NCI-H1694 treated with DMSO at 0.1 percent for 48 hours (cell line): Measurements from ENCODE around the gene PIAS1.
A peak's percentile ranks its signal among the peaks of the same experiment; 100 is the strongest.
"Not testable (repeated sequence)": the region's sequence is repeated elsewhere in the genome, so short reads cannot be mapped to it uniquely, and the experiment has no call there.

Experiments
- DNase-seq: peaks from one replicate; lab custom pipeline; 2025; lab: John Stamatoyannopoulos, UW

PIAS1 gene

DNA sequence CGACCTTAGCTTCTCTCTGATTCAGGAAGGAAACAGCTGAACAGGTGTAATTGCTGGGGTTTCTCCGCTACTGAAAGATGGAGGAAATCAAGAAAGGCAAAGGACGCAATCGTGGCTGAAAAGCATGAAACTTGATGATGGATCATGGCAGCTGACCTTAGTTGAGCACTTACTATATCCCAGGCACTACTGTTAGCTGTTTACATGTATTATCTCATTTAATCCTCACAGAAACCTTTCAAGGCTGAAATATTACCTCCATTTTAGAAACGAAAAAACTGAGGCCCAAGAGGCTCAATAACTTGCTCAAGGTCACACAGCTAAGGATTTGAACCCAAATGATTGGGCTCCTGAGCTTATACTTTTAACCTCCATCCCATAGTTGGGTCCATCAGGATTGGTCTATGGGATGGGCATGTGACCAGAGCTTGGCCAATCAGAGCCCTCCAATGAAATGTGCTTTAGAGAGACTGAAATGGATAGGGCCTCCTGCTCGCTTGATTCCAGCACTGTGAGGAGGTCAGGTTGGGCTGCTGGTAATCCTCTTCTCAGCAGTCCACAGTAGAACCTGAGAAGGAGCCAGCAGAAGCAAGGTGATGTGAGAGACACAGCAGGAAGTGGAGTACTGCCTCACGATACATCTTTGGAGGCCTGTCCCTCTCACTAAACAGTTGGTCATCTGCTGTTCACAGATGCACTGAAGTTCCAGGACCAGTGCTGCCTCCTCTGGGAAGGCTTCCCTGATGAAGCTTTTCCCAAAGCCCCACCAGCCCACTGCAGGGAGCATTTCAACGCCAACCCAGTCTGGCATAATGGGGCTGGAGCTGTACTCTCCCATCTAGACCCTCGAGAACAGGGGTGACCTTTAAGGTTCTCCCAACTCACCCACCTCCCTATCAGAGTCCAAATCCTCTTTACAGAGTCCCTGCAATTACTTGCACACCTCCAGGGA, 165.0 kb downstream of the PIAS1 start:
- DNase-seq, result no peak

DNA sequence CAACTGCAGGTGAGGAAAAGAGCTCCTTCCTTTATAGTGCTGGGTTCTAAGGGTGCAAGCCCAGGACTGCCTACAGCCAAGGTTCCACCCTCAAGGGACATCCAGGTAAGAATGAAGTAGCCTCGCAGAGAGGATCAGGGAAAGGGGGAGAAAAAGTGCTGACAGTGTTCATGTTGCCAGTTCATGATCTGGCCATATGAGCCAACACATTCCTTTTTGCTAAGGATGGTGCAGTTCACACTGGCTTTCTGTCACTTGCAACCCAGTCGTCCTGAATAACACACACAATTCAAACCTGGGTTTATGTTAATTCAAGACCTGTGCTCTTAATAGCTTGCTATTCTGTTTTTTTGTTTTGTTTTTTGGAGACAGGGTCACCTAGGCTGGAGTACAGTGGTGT, 166.4 kb downstream of the PIAS1 start:
- DNase-seq, result no peak

DNA sequence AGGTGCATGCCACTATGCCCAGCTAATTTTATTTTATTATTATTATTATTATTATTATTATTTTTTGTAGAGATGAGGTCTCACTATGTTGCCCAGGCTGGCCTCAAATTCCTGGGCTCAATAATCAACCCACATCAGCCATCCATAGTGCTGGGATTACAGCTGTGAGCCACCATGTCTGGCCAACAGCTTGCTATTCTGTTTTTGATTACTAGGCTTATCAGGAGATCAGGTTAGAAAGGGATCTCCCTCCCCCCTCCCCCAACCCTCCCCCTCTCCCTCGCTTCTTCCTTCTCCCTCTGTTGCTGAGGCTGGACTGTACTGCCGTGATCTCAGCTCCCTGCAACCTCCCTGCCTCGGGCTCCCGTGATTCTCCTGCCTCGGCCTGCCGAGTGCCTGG, 166.9 kb downstream of the PIAS1 start:
- DNase-seq, result no peak

DNA sequence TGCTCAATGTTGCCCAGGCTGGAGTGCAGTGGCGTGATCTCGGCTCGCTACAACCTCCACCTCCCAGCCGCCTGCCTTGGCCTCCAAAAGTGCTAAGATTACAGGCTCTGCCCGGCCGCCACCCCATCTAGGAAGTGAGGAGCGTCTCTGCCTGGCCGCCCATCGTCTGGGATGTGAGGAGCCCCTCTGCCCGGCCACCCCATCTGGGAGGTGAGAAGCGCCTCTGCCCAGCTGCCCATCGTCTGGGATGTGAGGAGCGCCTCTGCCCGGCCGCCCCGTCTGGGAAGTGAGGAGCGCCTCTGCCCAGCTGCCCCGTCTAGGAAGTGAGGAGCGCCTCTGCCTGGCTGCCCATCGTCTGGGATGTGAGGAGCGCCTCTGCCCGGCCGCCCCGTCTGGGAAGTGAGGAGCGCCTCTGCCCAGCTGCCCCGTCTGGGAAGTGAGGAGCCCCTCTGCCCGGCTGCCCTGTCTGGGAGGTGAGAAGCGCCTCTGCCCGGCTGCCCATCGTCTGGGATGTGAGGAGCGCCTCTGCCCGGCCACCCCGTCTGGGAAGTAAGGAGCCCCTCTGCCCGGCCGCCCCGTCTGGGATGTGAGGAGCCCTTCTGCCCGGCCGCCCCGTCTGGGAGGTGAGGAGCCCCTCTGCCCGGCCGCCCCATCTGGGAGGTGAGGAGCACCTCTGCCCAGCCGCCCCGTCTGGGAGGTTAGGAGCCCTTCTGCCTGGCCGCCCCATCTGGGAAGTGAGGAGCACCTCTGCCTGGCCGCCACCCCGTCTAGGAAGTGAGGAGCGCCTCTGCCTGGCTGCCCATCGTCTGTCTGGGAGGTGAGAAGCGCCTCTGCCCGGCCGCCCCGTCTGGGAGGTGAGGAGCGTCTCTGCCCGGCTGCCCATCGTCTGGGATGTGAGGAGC, 167.7 kb downstream of the PIAS1 start:
- not testable (repeated sequence) for DNase-seq

DNA sequence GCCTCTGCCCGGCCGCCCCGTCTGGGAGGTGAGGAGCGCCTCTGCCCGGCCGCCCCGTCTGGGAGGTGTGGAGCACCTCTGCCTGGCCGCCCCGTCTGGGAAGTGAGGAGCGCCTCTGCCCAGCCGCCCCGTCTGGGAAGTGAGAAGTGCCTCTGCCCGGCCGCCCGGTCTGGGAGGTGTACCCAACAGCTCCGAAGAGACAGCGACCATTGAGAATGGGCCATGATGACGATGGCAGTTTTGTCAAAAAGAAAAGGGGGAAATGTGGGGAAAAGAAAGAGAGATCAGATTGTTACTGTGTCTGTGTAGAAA, 168.3 kb downstream of the PIAS1 start:
- not testable (repeated sequence) for DNase-seq

DNA sequence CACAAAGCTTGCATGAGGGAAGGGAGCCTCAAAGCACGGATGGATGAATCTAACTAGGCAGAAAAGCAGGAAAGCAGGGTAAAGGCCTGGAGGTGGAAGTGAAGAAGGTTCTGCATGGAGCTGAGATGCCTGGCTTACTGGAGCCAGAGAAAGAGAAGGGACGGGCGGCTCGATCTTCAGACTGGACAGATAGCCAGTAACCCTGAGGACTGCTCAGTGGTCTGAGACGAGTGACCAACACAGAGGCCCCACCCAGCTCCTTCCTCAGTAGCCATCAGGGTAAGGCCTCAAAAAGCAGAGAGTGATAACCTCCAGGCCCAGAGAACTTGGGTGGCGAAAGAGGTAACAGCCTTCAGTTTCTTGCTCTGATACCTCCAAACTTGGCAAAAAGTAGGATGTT, 169.1 kb downstream of the PIAS1 start:
- no peak for DNase-seq

DNA sequence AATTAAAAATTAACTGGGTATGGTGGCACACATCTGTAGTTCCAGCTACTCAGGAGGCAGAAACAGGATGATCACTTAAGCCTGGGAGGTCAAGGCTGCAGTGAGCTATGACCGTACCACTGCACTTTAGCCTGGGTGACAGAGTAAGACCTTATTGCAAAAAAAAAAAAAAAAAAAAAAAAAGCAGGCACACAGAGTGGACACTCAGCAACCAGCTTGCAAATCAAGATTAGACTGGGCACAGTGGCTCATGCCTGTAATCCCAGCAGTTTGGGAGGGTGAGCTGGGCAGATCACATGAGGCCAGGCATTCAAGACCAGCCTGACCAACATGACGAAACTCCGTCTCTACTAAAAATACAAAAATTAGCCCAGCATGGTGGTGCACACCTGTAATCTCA, 170.0 kb downstream of the PIAS1 start:
- DNase-seq, result no peak

DNA sequence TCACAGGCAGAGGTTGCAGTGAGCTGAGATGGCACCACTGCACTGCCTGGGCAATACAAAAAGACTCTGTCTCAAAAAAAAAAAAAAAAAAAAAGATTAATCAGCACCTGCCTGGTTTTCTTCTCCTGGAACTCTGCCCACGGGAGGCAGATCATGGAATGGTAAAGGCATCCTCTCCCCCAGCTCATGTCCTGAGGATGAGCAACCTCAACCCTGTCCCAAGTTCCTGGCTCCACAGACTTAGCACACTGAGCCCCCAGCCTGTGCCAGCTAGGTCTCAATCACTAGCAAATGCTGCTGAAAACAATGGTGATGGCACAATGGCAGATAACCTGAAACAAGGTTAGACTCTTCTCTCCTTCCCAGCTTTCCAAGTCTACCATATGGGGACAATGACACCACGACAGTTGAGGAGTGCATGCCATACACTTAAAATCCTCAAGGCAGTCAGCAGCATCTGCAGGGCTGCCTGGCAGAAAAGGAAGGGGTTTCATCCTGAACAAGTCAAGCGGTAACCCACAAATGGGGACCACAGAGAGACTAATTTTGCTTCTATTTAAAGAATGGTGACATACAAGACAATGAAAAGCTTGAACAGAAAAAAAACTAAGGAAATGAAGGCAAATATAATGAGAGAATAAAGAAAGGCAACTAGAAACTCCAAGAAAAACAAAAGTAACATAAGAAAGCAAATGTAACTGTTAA, 170.6 kb downstream of the PIAS1 start:
- DNase-seq, result no peak

DNA sequence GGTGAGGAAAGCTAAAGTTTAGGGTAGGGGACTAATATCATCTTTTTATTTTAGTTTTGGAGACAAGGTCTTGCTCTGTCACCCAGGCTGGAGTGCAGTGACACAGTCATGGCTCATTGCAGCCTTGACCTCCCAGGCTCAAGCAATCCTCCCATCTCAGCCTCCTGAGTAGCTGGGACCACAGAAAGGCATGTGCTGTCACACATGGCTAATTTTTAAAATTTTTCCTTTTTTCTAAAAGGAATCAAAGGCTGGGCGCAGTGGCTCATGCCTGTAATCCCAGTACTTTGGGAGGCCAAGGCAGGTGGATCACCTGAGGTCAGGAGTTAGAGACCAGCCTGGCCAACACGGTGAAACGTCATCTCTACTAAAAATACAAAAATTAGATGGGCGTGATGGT, 171.3 kb downstream of the PIAS1 start:
- not testable (repeated sequence) for DNase-seq

DNA sequence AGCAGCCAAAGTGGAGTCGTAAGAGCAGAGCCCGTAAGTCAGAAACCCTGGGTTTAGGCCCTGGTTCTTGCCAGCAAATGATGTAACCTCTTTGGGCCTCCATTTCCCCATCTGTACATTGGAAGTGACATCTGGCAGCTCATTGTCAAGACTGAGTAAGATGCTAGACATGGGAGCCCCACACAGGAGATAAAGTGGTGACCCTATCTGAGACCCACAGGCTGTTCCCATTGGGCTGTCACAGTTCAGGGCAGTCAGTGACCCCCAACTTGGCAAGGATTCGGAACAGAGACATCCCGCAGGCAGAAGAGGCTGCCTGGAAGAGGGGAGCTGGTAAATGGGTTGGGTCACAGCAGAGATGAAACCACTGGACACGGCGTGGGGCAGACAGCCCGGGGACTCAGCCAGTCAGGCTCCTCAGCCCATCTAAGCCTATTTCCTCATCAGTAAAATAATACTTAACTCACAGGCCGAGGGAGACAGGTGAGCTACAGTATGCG, 173.6 kb downstream of the PIAS1 start:
- no peak for DNase-seq

DNA sequence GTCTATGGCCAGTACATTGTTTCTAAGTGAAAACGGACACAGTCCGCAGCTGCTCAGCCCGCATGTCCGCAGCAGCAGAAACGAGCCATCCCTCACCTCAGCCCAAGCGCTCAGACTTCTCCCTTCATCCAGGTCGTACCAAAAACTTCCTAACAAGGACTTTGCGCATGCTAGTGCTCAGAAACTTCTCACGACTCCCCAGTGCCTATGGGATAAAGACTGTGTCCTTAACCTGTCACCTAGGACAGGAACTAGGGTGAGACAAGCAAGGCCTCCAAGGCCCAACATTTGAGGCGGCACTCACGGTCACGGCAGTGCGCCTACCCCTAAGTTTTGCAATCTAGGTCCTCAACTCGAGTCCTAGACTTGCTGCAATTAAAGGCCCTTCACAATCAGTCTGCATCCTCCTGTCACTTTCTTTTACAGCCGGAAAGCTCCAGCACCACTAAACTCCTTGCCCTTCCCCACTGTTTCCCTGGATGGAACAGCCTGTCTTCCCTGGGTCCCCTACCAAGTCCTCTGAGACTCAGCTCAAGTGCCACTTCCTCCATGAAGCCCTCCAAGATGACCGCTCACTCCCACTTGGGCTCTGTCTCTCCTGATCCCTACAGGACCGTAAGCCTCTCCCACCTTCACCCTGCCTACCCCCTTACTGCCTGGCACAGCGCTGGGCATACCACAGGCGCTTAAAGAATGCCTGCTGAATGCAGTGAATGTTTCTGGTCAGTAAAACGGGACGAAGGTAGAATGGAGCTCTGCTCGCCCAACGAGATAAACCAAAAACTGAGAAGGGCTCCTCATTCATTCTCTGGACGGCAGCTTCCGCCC, 174.2 kb downstream of the PIAS1 start:
- no peak for DNase-seq

DNA sequence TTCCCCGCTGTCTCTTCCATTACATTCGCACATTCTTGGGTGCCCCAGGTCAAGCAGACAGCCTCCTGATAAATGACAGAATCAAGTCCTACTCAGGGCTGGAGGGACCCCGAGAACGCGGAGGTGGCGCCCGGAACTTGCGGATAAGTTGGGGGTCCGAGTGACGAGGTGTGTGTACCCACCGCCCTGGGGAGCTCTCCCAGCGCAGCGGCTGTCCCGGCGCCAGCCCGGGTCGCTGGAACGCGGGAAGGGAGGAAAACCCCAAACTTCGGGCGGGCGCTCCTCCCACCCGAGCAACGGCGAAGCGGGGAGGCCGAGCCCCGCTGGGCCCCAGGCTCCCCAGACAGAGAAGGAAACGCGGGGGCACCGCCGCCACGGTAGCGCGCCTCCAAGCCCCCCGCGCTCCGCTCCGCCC, 174.9 kb downstream of the PIAS1 start:
- DNase-seq, result no peak

DNA sequence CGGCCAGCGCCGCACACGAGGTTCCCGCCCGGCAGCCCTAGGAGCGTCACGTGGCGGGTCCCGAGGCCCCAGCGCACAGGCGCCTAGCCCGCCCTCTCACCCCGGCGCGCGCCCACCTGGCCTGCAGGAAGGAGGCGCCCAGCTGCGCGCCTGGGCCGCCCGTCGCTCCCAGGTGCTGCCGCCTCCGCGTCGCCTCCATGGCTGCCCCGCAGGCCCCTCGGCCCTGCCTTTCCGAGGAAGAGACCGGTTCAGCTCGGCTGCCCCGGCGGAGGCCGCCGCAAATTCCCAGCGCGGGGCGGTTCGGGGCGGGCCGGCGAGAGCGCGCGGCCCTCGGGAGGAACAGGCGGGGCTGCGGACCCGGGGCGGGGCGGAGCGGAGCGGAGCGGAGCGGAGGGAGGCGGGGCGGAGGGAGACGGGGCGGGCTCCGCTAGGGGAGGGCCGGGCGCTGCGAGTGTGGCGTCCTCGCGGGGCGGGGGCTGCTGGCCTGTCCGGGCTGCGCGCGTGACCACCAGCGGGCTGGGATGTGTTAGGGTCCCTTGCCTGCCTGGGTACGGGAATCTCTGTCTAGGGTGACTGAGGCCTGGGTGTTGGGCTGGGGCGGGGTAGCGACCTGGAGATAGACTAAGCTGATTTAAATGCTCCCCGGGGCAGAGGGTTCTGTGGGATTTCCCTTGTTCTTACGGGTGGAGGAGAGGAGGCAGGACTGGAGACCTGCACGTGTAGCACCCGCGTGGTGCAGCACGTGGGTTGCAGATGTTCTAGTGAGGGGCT, 175.5 kb downstream of the PIAS1 start, which contains the start of gene CLN6:
CLN6 (minus strand) TSS at position 343 of the 771 bp plus-strand sequence; CDS start at position 199, 144 bp downstream.
- peak; percentile 64 for DNase-seq

DNA sequence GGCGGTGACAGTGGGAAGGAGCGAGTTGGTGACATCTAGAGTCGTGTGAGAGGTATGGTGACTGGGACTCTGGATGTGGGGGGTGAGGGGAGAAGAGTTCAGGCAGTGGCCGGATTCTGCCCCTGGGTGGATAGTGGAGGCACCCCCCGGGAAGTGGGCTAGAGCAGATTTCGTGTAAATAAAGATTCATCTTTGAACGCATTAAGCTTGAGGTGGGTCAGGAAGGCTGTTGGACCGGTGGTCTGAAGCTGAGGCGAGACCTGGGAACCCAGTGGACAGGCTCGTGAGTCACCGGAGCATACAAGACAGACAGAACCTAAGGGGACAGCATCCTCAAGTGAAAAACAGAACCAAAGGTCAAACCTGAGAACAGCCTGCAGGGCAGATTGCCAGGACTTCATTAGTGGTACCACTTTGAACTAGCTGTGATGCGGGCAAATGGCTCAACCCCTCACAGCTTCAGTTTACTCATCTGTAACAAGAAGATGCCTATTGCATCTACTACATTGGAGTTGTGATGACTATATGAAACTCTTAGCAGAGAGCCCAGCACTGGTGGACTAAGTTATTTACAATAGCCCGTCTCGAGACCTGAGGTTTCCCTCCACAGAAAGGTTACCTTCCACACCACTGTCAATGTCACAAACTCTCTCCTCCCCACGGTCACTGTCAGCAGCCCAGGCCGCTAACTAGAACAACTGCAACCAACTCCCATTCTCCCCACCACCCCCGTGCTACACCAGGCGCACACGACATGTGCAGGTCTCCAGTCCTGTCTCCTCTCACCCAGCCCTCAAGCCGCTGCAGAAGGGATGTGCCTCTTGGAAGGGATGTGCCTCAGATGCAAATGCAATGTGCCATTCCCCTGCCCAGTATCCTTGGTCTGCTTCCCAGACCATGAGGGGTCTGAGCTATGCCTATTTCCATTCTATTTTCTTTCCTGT, 176.3 kb downstream of the PIAS1 start:
- no peak for DNase-seq

DNA sequence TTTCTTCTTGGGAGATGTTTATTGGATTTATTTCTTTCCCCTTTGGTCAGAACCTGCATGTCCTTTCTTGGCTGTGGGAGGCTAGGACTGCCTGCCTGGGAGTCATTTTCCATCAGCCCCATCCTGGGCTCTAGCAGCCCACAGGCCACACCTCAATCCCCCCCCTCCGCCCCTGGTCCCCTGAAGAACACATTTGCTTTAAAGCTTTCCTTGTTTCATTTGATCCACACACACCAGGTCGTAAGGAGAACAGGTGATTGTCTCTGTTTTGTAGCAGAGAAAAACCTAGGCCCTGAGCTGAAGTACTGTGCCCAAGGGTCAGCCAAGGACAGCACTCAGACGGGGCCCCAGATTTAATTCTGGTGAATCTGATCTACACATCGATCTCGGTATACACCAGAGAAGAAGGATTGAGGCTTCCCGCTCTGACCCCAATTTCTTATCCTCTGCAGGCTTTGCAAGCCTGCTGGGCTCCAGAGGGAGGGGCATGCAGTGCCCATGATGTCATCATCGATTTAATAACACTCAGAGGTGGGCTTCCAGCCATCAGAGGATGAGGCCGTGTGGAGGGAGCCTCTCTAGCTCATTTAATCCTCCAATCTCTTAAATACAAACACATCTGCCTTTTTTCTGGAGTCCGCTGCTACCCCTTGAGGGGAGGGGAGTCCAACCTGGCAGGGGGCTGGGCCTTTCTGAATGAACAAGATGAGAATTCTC, 177.1 kb downstream of the PIAS1 start:
- no peak for DNase-seq

DNA sequence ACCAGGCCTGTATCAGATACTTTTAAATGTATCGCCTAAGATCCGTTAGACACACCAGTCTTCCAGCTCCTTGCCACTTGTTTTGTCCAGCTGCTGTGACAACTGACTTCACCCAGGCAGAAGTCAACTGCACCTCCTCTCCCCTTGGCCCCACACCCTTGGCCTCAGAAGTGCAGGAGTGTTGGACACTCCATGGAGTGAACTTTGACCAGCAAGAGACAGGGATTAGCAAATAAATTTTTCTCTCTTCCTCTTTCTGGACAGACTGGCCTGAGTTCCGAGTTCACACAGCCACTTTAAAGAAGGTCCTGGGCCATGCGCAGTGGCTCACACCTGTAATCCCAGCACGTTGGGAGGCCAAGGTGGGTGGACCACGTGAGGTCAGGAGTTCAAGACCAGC, 178.3 kb downstream of the PIAS1 start:
- no peak for DNase-seq

DNA sequence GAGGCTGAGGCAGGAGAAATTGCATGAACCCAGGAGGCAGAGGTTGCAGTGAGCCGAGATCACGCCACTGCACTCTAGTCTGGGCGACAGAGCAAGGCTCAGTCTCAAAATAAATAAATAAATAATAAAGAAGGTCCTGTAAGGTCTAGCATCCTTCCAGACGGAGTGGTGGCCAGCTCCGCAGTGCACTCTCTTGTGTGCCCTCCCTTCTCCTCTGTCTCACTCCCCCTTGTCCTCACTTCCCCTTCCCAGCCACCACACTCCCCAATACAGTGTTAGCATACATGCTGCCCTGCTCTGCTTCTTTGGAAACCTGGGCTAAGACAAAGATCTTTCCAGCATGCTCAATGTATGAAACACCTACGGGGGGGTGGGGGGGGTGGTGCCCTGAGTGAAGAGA, 178.8 kb downstream of the PIAS1 start:
- DNase-seq, result no peak

DNA sequence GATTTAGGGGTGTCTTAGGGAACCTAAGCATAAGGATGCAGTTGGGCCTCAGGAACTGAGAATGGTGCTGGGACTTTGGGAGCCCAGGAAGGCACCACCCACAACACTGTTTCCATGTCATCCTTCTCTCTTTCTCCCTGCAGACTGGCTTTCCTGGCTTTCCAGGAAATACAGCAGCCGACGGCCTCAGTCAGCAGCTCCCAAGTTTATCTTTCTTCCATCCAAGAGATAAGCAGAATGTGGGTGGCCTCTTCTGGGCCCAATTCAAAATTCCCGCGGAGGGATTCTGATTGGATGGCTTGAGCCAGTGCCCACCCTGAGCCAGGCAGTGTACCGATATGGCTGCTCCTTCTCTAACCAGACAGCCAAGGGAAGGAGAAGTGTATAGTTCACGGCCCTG, 179.9 kb downstream of the PIAS1 start:
- no peak for DNase-seq

DNA sequence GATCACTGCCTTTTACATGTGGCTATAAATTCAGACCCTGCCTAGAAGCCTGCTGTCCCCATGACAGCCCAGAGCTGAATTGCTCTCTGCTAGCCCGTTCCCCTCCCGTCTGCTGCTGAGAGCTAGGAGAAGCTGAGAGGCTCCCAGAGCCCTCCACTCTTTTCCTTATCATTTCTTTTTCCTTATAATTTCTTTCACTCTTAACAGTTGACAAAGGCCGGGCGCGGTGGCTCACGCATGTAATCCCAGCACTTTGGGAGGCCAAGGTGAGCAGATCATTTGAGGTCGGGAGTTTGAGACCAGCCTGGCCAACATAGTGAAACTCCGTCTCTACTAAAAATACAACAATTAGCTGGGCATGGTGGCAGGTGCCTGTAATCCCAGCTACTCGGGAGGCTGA, 180.4 kb downstream of the PIAS1 start:
- DNase-seq, result not testable (repeated sequence)
